Neuron (in vitro differentiated cells): ENCODE measurements around the gene GPR32.
"Not testable (repeated sequence)": the region's sequence is repeated elsewhere in the genome, so short reads cannot be mapped to it uniquely, and the experiment has no call there.

Source experiments
- H2AFZ ChIP-seq: one replicate; pipeline ENCODE4 v1.6.1; 2013; ENCODE audit warnings: low read depth, mild to moderate bottlenecking, inconsistent platforms, low read length, moderate library complexity
- H3K27me3 ChIP-seq: one replicate; pipeline ENCODE4 v1.6.1; 2013; ENCODE audit warnings: low read length; ENCODE audit not compliant: insufficient read depth
- H3K36me3 ChIP-seq: one replicate; pipeline ENCODE4 v1.6.1; 2013; ENCODE audit warnings: low read length; ENCODE audit not compliant: insufficient read depth
- H3K4me1 ChIP-seq: one replicate; pipeline ENCODE4 v1.6.1; 2013; ENCODE audit warnings: low read length; ENCODE audit not compliant: insufficient read depth
- H3K4me3 ChIP-seq: 2 replicates; pipeline ENCODE4 v1.5.1; 2013; ENCODE audit warnings: mild to moderate bottlenecking, low read length, moderate library complexity
- H3K9me3 ChIP-seq: one replicate; pipeline ENCODE4 v1.6.1; 2013; ENCODE audit warnings: low read length

GPR32 gene

GRCh38 chr19:50770164-50770563, at the start of gene GPR32:
Gene GPR32, plus strand, starts transcription at chr19:50770464. Its CDS starts 137 bp downstream, at chr19:50770601.
- H3K9me3 ChIP-seq, H2AFZ ChIP-seq, H3K4me1 ChIP-seq, H3K27me3 ChIP-seq, H3K4me3 ChIP-seq, H3K36me3 ChIP-seq: not testable (repeated sequence)

- Histone ChIP-seq H2AFZ (no peak overlapping the region), H3K4me3 (no peak overlapping the region), H3K36me3 (no peaks in the 10 kb centered on the region), H3K4me1 (peaks cover 24% of the 10 kb centered on the region), H3K27me3 (peaks cover 21% of the 10 kb centered on the region), H3K9me3 (no peaks in the 10 kb centered on the region)
Observed at GRCh38 chr19:50720921-50721381, 49.3 kb upstream of the GPR32 start.

GRCh38 chr19:50721441-50722137, 48.7 kb upstream of the GPR32 start:
- H3K36me3 ChIP-seq = no peaks in the 10 kb centered on the region
- H3K4me1 ChIP-seq = peaks cover 26% of the 10 kb centered on the region
- H3K4me3 ChIP-seq = no peak overlapping the region
- peaks cover 21% of the 10 kb centered on the region for H3K27me3 ChIP-seq
- H2AFZ ChIP-seq = no peak overlapping the region
- H3K9me3 ChIP-seq = no peaks in the 10 kb centered on the region

DNA sequence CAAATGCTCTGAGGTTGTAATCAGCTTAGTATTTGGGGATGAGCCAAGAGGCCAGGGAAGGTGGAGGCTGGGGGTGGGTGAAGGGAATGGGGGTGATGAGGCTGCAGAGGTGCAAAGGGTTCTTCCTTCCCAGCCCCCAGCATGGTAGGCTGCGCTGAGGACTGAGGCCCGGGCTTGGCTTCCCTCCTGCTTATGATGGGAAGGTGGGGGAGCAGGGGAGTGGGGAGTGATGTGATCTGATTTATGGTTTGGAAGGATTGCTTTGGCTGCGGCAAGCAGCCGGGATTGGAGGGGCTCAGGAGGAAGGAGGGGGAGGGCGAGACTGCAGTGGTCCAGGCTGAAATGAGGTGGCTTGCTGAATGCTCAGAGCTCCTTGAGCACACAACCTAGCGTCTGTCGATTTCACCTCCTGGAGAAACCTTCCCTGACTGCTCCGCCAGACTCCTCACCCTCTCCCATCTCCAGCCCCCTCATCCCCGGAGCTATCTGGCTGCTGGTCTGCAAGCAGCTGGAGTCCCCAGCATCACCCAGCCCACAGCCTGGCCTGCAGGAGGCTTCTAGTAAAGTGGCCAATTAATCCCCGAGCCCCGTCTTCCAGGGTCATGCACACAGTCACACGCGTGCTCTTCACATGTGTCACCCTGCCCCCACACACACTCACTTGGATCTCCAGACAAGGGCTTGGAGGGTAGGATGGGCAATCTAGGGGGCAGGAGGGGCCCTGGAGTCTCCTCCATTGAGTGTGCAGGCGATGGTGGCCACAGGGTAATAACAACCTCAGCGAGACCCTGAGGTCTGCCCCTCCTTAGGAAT, 47.9 kb upstream of the GPR32 start:
- Histone ChIP-seq H3K9me3 (no peaks in the 10 kb centered on the region), H3K27me3 (peaks cover 21% of the 10 kb centered on the region), H3K4me3 (no peak overlapping the region), H3K36me3 (no peaks in the 10 kb centered on the region), H2AFZ (no peak overlapping the region), H3K4me1 (peaks cover 24% of the 10 kb centered on the region)

DNA sequence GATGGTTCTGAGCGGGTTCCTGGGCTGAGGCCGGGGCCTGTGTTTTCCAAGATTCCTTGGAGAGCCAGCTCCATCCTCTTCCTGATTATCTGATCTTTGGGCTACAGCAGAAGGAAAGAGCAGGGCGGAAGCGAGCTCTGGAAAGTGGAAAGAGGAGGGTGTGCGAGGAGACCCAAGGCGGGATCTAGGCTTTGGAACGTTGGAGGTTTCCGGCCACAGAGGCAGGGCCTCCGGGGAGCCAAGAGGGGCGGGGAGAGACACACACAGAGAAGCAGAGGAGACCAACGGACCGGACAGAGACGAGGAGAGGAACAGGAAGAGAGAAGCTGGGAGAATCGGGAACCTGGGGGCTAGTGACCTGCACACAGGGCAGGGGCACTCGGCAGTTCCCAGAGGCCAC, 47.2 kb upstream of the GPR32 start, which contains the start of gene CLEC11A:
CLEC11A (plus strand) TSS at position 296 of the 400 bp plus-strand sequence. CDS start 162 bp downstream, outside the sequence.
- Histone ChIP-seq H3K4me3 (peak within 1 kb of the TSS; percentile 64), H3K9me3 (no peaks in the 10 kb centered on the region), H3K27me3 (peaks cover 21% of the 10 kb centered on the region), H2AFZ (peak within 1 kb of the TSS; percentile 77), H3K4me1 (peaks cover 21% of the 10 kb centered on the region), H3K36me3 (no peaks in the 10 kb centered on the region)

DNA sequence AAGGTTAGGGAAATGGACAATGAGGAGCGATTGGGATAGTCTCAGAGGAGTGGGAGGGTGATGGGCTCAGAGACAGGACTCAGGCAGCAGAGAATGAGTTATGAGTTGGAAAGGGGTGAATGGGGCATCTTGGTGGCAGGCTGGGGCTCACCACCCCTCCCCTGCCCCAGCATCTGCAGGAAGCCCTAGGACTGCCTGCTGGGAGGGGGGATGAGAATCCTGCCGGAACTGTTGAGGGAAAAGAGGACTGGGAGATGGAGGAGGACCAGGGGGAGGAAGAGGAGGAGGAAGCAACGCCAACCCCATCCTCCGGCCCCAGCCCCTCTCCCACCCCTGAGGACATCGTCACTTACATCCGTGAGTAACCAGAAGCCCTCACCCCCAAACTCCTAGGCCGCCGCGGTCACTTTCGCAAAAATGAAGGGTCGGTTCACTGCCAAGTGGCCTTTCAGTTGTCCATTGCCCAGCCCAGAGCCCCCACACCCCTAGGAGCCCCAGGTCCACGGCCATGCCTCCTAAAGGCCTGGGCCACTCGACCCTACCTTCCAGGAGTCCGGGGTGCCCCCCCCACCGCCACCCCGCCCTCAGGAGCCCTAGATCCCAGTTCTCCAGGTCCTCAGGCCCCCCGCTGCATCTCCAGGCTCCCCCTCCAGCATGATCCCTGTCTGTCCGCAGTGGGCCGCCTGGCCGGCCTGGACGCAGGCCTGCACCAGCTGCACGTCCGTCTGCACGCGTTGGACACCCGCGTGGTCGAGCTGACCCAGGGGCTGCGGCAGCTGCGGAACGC, 46.3 kb upstream of the GPR32 start:
- Histone ChIP-seq H3K36me3 (no peaks in the 10 kb centered on the region), H2AFZ (peak overlapping the region; percentile 77), H3K4me1 (peaks cover 21% of the 10 kb centered on the region), H3K27me3 (peaks cover 21% of the 10 kb centered on the region), H3K9me3 (no peaks in the 10 kb centered on the region), H3K4me3 (peak overlapping the region; percentile 64)

- peak overlapping the region; percentile 77 for H3K4me3 ChIP-seq
- peaks cover 21% of the 10 kb centered on the region for H3K4me1 ChIP-seq
- H3K36me3 ChIP-seq = no peaks in the 10 kb centered on the region
- peak overlapping the region; percentile 84 for H2AFZ ChIP-seq
- peaks cover 21% of the 10 kb centered on the region for H3K27me3 ChIP-seq
- H3K9me3 ChIP-seq = no peaks in the 10 kb centered on the region
Observed at GRCh38 chr19:50724522-50725217, 45.6 kb upstream of the GPR32 start.

DNA sequence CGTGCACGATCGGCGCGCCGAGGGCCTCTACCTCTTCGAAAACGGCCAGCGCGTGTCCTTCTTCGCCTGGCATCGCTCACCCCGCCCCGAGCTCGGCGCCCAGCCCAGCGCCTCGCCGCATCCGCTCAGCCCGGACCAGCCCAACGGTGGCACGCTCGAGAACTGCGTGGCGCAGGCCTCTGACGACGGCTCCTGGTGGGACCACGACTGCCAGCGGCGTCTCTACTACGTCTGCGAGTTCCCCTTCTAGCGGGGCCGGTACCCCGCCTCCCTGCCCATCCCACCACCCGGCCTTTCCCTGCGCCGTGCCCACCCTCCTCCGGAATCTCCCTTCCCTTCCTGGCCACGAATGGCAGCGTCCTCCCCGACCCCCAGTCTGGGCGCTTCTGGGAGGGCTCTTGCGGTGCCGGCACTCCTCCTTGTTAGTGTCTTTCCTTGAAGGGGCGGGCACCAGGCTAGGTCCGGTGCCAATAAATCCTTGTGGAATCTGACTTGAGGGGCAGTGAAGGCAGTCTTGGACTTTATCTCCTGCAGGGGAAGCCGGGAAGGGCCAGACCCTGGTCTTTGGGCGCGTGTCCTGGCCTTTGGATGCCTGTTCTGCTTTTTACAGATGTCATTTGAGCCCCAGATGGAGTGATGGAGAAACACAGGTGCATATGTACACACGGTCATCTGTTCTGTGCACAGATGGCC, 44.9 kb upstream of the GPR32 start:
- no peaks in the 10 kb centered on the region for H3K36me3 ChIP-seq
- H2AFZ ChIP-seq = peak overlapping the region; percentile 84
- H3K27me3 ChIP-seq = peaks cover 21% of the 10 kb centered on the region
- peaks cover 21% of the 10 kb centered on the region for H3K4me1 ChIP-seq
- H3K4me3 ChIP-seq = peak overlapping the region; percentile 77
- H3K9me3 ChIP-seq = no peaks in the 10 kb centered on the region

DNA sequence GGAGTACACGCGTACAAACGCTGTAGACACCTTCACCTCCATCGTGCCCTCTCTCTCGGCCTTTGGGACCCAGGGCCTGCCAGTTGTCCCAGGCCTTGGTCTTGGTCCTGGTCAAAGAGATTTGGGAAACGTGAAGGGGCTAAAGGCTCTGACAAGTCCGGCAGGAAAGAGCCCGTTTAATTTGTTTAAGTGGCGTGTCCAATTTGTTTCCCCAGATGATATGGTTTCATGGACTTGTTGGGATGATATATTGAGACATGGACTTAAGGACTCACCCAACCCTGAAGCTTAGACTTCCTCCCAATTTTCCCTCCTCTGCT, 44.4 kb upstream of the GPR32 start:
- peaks cover 21% of the 10 kb centered on the region for H3K4me1 ChIP-seq
- no peaks in the 10 kb centered on the region for H3K36me3 ChIP-seq
- H3K4me3 ChIP-seq = peak overlapping the region; percentile 77
- H3K9me3 ChIP-seq = no peaks in the 10 kb centered on the region
- peaks cover 21% of the 10 kb centered on the region for H3K27me3 ChIP-seq
- H2AFZ ChIP-seq = no peak overlapping the region

GRCh38 chr19:50728084-50728737, 42.1 kb upstream of the GPR32 start:
- Histone ChIP-seq H3K9me3 (no peaks in the 10 kb centered on the region), H3K4me1 (peaks cover 19% of the 10 kb centered on the region), H2AFZ (no peak overlapping the region), H3K27me3 (peaks cover 8% of the 10 kb centered on the region), H3K4me3 (peak overlapping the region; percentile 8), H3K36me3 (no peaks in the 10 kb centered on the region)

- Histone ChIP-seq H3K4me1 (peaks cover 13% of the 10 kb centered on the region), H3K27me3 (peaks cover 3% of the 10 kb centered on the region), H3K36me3 (no peaks in the 10 kb centered on the region), H2AFZ (no peak overlapping the region), H3K9me3 (no peaks in the 10 kb centered on the region), H3K4me3 (no peak overlapping the region)
Observed at GRCh38 chr19:50729894-50730293, 40.4 kb upstream of the GPR32 start.

DNA sequence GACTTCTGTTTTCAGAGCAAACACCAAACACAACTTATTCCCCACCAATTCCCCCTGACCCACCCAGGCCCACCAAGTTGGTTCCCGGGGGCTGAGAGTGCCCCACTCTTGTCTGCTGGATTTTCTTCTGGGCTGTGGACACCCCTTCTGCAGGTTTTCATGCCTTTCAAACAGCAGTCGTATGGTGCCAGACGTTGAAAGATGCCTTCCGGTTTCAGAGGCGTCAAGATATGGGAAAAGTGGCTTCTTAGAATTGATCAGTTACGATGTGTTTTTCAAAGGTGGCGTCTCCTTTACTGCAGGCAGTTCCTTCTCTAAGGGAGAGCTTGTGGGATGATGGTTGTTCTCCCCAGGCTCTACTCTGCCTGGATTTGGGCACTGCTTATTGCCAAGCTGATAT, 34.4 kb upstream of the GPR32 start:
- H3K36me3 ChIP-seq = no peaks in the 10 kb centered on the region
- H3K4me1 ChIP-seq = no peaks in the 10 kb centered on the region
- no peak overlapping the region for H2AFZ ChIP-seq
- H3K4me3 ChIP-seq = no peak overlapping the region
- peaks cover 7% of the 10 kb centered on the region for H3K27me3 ChIP-seq
- no peaks in the 10 kb centered on the region for H3K9me3 ChIP-seq
